Loucy (cell line): Measurements from ENCODE around the gene SRGAP2C.
"Not testable (repeated sequence)": the region's sequence is repeated elsewhere in the genome, so short reads cannot be mapped to it uniquely, and the experiment has no call there.

Experiments
- H2AFZ ChIP-seq: fragments of 200-600 bp; sonication (generic); 2 replicates; pipeline ENCODE4 v1.6.0; 2016; ENCODE audit warnings: antibody characterized with exemption, mild to moderate bottlenecking, low read length, moderate library complexity
- H3F3A ChIP-seq: fragments of 200-600 bp; 2 replicates; pipeline ENCODE4 v1.6.0; 2016; ENCODE audit warnings: antibody characterized with exemption, low read depth, mild to moderate bottlenecking
- H3K27me3 ChIP-seq: fragments of 200-600 bp; sonication (generic); 2 replicates; pipeline ENCODE4 v1.6.1; 2014; ENCODE audit warnings: low read length, mild to moderate bottlenecking; ENCODE audit not compliant: insufficient read depth, poor library complexity, severe bottlenecking
- H3K36me3 ChIP-seq: fragments of 200-600 bp; sonication (generic); 2 replicates; pipeline ENCODE4 v1.6.1; 2016; ENCODE audit warnings: low read length; ENCODE audit not compliant: insufficient read depth
- H3K4me1 ChIP-seq: fragments of 200-600 bp; sonication (generic); 2 replicates; pipeline ENCODE4 v1.5.1; 2014; ENCODE audit warnings: low read length, mild to moderate bottlenecking; ENCODE audit not compliant: insufficient read depth, poor library complexity, severe bottlenecking
- H3K4me2 ChIP-seq: fragments of 200-600 bp; sonication (generic); 2 replicates; pipeline ENCODE4 v1.6.0; 2014; ENCODE audit warnings: antibody characterized with exemption, low read length, low read depth, mild to moderate bottlenecking; ENCODE audit not compliant: poor library complexity, severe bottlenecking
- H3K4me3 ChIP-seq: fragments of 200-600 bp; sonication (generic); 2 replicates; pipeline ENCODE4 v1.5.1; 2014; ENCODE audit warnings: low read length, mild to moderate bottlenecking, mixed read lengths; ENCODE audit not compliant: poor library complexity, severe bottlenecking
- H3K79me2 ChIP-seq: fragments of 200-600 bp; sonication (generic); 2 replicates; pipeline ENCODE4 v1.6.1; 2014; ENCODE audit warnings: low read length; ENCODE audit not compliant: insufficient read depth
- H3K9ac ChIP-seq: fragments of 200-600 bp; sonication (generic); 2 replicates; pipeline ENCODE4 v1.6.0; 2014; ENCODE audit warnings: mild to moderate bottlenecking, low read depth, low read length, moderate library complexity; ENCODE audit not compliant: poor library complexity, severe bottlenecking
- H3K9me2 ChIP-seq: fragments of 200-600 bp; sonication (generic); replicated peaks from 2 replicates; pipeline ENCODE4 v1.6.1; 2016; ENCODE audit warnings: low read depth, low read length, mixed read lengths
- H3K9me3 ChIP-seq: fragments of 200-600 bp; sonication (generic); 2 replicates; pipeline ENCODE4 v1.6.1; 2014; ENCODE audit warnings: mild to moderate bottlenecking, antibody characterized with exemption, low read length, low read depth; ENCODE audit not compliant: insufficient read depth
- H4K20me1 ChIP-seq: fragments of 200-600 bp; sonication (generic); 2 replicates; pipeline ENCODE4 v1.6.0; 2014; ENCODE audit warnings: antibody characterized with exemption, low read length, mild to moderate bottlenecking; ENCODE audit not compliant: insufficient read depth, poor library complexity, severe bottlenecking

Gene SRGAP2C

GRCh38 chr1:121321660-121322059 lies 136.9 kb downstream of the SRGAP2C start:
- not testable (repeated sequence) for H4K20me1 ChIP-seq, H3K9ac ChIP-seq, H3K4me3 ChIP-seq, H3F3A ChIP-seq, H3K36me3 ChIP-seq, H3K79me2 ChIP-seq, H2AFZ ChIP-seq, H3K4me2 ChIP-seq, H3K4me1 ChIP-seq, H3K27me3 ChIP-seq, H3K9me3 ChIP-seq, H3K9me2 ChIP-seq

GRCh38 chr1:121324726-121325125 lies 140.0 kb downstream of the SRGAP2C start:
- not testable (repeated sequence) for H3K27me3 ChIP-seq, H2AFZ ChIP-seq, H3K36me3 ChIP-seq, H3K4me3 ChIP-seq, H3K4me1 ChIP-seq, H3K9me2 ChIP-seq, H3K9me3 ChIP-seq, H3K9ac ChIP-seq, H3F3A ChIP-seq, H3K79me2 ChIP-seq, H3K4me2 ChIP-seq, H4K20me1 ChIP-seq

- H3K36me3 ChIP-seq, H3K4me3 ChIP-seq, H3K9ac ChIP-seq, H3K4me1 ChIP-seq, H3K4me2 ChIP-seq, H3K9me3 ChIP-seq, H4K20me1 ChIP-seq, H2AFZ ChIP-seq, H3K27me3 ChIP-seq, H3K79me2 ChIP-seq, H3K9me2 ChIP-seq, H3F3A ChIP-seq: not testable (repeated sequence)
Observed at GRCh38 chr1:121332141-121332540, 147.4 kb downstream of the SRGAP2C start.

GRCh38 chr1:121332599-121333562 lies 148.1 kb downstream of the SRGAP2C start:
- H3K9me3 ChIP-seq, H3K9ac ChIP-seq, H3K79me2 ChIP-seq, H3F3A ChIP-seq, H3K9me2 ChIP-seq, H2AFZ ChIP-seq, H3K4me3 ChIP-seq, H3K36me3 ChIP-seq, H3K4me1 ChIP-seq, H4K20me1 ChIP-seq, H3K4me2 ChIP-seq, H3K27me3 ChIP-seq: not testable (repeated sequence)

GRCh38 chr1:121337958-121338357 lies 153.2 kb downstream of the SRGAP2C start:
- H3K4me1 ChIP-seq, H3K27me3 ChIP-seq, H4K20me1 ChIP-seq, H3F3A ChIP-seq, H3K9ac ChIP-seq, H3K79me2 ChIP-seq, H3K4me2 ChIP-seq, H3K36me3 ChIP-seq, H3K4me3 ChIP-seq, H3K9me2 ChIP-seq, H2AFZ ChIP-seq, H3K9me3 ChIP-seq: not testable (repeated sequence)

GRCh38 chr1:121339611-121340010 lies 154.8 kb downstream of the SRGAP2C start:
- not testable (repeated sequence) for H3K4me1 ChIP-seq, H3K9ac ChIP-seq, H3K9me2 ChIP-seq, H3K9me3 ChIP-seq, H3K79me2 ChIP-seq, H4K20me1 ChIP-seq, H2AFZ ChIP-seq, H3K4me3 ChIP-seq, H3F3A ChIP-seq, H3K27me3 ChIP-seq, H3K4me2 ChIP-seq, H3K36me3 ChIP-seq

GRCh38 chr1:121343311-121343906 lies 158.6 kb downstream of the SRGAP2C start:
- not testable (repeated sequence) for H3K4me1 ChIP-seq, H3K9me3 ChIP-seq, H4K20me1 ChIP-seq, H3K27me3 ChIP-seq, H3K9ac ChIP-seq, H3K36me3 ChIP-seq, H3F3A ChIP-seq, H3K79me2 ChIP-seq, H3K9me2 ChIP-seq, H2AFZ ChIP-seq, H3K4me3 ChIP-seq, H3K4me2 ChIP-seq
